GM12878 (cell line): Measurements from ENCODE around the gene DUSP15.
"Not testable (repeated sequence)": the region's sequence is repeated elsewhere in the genome, so short reads cannot be mapped to it uniquely, and the experiment has no call there.

Experiments used
- POU2F2 ChIP-seq: IDR thresholded peaks from 3 replicates; pipeline ENCODE4 v1.6.1; 2011; ENCODE audit warnings: low read depth, mild to moderate bottlenecking, low read length, borderline replicate concordance
- TCF3 ChIP-seq: IDR thresholded peaks from 2 replicates; pipeline ENCODE4 v1.6.1; 2012; ENCODE audit warnings: low read depth, mild to moderate bottlenecking, low read length, borderline replicate concordance; ENCODE audit not compliant: insufficient read depth
- TF ChIP-seq, protein P1 (sequence below): fragments of 450-650 bp; IDR thresholded peaks from 2 replicates; pipeline ENCODE4 v1.6.1; 2017; ENCODE audit warnings: mild to moderate bottlenecking, moderate library complexity

DNA sequence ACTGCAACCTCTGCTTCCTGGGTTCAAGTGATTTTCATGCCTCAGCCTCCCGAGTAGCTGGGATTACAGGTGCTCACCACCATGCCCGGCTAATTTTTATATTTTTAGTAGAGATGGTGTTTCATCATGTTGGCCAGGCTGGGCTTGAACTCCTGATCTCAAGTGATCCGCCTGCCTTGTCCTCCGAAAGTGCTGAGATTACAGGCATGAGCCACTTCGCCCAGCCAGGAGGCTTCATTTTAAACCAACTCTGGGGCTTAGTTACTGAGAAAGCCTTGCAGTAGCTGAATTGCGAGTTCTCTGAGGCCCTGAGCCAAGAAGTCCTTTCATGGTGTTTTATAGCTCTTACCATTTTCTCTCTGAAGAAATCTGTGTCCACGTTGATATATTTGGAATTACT is 56.2 kb downstream of the DUSP15 start:
- TF ChIP-seq POU2F2, TCF3: not testable (repeated sequence)
- TF ChIP-seq, protein P1, sequence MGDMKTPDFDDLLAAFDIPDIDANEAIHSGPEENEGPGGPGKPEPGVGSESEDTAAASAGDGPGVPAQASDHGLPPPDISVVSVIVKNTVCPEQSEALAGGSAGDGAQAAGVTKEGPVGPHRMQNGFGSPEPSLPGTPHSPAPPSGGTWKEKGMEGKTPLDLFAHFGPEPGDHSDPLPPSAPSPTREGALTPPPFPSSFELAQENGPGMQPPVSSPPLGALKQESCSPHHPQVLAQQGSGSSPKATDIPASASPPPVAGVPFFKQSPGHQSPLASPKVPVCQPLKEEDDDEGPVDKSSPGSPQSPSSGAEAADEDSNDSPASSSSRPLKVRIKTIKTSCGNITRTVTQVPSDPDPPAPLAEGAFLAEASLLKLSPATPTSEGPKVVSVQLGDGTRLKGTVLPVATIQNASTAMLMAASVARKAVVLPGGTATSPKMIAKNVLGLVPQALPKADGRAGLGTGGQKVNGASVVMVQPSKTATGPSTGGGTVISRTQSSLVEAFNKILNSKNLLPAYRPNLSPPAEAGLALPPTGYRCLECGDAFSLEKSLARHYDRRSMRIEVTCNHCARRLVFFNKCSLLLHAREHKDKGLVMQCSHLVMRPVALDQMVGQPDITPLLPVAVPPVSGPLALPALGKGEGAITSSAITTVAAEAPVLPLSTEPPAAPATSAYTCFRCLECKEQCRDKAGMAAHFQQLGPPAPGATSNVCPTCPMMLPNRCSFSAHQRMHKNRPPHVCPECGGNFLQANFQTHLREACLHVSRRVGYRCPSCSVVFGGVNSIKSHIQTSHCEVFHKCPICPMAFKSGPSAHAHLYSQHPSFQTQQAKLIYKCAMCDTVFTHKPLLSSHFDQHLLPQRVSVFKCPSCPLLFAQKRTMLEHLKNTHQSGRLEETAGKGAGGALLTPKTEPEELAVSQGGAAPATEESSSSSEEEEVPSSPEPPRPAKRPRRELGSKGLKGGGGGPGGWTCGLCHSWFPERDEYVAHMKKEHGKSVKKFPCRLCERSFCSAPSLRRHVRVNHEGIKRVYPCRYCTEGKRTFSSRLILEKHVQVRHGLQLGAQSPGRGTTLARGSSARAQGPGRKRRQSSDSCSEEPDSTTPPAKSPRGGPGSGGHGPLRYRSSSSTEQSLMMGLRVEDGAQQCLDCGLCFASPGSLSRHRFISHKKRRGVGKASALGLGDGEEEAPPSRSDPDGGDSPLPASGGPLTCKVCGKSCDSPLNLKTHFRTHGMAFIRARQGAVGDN, result not testable (repeated sequence)
